LNCaP clone FGC (cell line): Measurements from ENCODE around the gene GADL1.

Source experiments
- DNase-seq: peaks from one replicate; pipeline ENCODE4 v3.0.0-alpha.2; 2011; ENCODE audit warnings: low read depth
- H3K4me3 ChIP-seq: 2 replicates; pipeline ENCODE4 v1.5.1; 2011; ENCODE audit warnings: mild to moderate bottlenecking, low read depth, low read length, control low read depth
- TF ChIP-seq, protein P1 (sequence below): IDR thresholded peaks from 2 replicates; pipeline ENCODE4 v1.5.1; 2012; ENCODE audit warnings: mild to moderate bottlenecking; ENCODE audit not compliant: control insufficient read depth, insufficient read depth; ENCODE audit errors: extremely low read depth

GADL1 gene

DNA sequence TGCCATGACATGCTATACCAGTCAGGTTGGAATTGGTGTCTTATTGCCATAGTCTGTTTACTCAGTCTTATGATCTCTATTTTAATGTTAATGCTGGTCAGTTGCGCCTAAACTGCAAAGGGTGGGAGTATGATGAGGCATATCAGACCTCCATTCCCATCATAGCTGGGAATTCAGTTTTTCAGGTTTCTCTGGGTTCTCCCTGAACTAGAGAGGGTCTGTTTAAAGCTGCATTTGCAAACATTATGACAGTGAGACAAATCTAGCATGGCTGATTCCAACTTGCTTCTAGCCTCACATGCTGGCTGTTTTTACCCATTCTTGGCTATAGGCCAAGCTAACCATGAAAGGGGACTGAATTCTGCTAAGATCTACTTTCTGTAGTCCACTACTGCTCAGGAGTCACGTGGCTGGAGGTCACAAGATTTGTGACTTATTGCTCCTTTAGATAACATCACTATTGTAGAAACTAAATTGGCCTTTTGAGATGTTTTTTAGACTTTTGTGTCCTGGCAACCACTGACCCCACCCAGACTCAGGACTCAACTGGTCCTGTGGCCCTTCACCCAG is 191.5 kb downstream of the GADL1 start:
- no peak overlapping the region for H3K4me3 ChIP-seq
- TF ChIP-seq, protein P1, sequence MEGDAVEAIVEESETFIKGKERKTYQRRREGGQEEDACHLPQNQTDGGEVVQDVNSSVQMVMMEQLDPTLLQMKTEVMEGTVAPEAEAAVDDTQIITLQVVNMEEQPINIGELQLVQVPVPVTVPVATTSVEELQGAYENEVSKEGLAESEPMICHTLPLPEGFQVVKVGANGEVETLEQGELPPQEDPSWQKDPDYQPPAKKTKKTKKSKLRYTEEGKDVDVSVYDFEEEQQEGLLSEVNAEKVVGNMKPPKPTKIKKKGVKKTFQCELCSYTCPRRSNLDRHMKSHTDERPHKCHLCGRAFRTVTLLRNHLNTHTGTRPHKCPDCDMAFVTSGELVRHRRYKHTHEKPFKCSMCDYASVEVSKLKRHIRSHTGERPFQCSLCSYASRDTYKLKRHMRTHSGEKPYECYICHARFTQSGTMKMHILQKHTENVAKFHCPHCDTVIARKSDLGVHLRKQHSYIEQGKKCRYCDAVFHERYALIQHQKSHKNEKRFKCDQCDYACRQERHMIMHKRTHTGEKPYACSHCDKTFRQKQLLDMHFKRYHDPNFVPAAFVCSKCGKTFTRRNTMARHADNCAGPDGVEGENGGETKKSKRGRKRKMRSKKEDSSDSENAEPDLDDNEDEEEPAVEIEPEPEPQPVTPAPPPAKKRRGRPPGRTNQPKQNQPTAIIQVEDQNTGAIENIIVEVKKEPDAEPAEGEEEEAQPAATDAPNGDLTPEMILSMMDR: no peak
- no peak for DNase-seq

DNA sequence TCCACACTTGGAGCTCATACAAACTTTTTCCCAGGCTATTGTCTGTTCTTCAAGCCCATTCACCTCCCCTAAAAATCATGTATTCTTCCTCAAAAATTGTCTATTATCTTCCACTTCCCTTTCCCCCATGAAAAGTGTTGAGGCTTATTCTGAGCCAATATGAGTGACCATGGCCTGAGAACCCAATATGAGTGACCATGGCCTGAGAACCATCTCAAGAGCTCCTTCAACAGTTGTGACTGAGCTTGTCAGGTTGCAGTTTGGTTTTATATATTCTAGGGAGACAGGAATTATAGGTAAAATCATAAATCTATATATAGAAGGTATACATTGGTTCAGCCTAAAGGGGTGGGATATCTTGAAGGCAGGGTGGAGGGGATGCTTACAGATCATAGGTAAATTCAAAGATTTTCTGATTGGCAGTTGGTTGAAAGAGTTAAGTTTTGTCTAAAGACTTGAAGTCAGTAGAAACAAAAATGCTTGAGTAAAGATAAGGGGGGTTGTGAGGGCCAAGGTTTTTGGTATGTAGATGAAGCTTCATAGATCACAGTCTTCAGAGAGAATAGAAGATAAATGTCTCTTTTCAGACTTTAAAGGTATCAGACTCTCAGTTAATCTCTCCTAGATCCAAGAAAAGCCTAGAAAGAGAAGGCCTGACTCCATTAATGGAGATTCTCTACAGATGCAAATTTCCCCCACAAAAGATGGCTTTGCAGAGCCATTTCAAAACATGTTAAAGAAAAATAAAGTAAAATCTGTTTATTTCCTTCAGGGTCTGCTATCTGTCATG is 192.2 kb downstream of the GADL1 start:
- TF ChIP-seq, protein P1: no peak
- H3K4me3 ChIP-seq: no peak overlapping the region
- DNase-seq: no peak

DNA sequence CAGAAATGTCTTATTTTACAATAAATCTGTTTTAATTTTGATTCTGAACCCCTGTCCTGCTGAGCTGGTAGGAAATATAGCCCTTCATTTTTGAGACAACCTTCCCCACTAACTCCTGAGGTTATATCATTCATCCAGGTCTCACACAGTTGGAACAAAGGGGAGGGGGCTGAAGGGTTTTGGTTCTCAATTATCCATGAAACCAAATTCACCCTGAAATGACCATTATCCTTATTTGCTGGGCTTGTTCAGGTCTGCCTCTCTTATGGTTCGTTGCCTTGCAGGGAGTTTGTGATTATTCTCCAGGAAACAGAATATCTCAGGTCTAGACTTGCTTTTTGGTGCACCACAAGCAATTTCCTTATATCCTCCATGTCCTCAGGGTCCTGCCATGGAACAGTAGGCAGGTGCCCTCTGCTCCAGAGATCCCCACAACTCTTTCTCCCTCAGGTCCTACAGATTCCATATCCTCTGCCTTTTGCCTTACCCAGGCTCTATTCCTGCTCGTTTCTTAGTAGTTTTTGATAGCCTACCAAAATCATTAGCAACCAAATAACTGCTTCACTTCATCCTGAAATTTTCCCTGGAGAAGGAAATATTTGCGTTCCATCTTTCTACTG is 193.6 kb downstream of the GADL1 start:
- TF ChIP-seq, protein P1: no peak
- no peak for DNase-seq

DNA sequence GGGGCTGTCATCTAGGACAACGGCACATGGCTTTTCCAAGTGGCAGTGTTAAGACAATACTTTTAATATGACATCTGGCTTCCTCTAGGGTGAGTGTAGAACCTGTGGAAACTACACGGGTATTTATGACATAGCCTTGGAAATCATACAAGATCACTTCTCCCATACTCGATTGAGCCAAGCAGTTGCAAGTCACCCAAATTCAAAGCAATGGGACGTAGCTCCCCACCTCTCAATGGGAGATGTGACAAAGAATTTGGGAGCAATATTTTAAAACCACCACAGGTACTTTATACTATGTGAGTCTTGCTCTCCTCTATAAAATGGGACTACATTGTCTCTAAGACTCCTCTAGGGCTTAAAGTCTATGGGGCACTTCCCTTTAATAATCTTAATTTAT is 194.5 kb downstream of the GADL1 start:
- H3K4me3 ChIP-seq: no peak overlapping the region
- TF ChIP-seq, protein P1: no peak
- no peak for DNase-seq

More for the DNA sequence above, 193.6 kb downstream of the GADL1 start:
- H3K4me3 ChIP-seq: no peak overlapping the region

DNA sequence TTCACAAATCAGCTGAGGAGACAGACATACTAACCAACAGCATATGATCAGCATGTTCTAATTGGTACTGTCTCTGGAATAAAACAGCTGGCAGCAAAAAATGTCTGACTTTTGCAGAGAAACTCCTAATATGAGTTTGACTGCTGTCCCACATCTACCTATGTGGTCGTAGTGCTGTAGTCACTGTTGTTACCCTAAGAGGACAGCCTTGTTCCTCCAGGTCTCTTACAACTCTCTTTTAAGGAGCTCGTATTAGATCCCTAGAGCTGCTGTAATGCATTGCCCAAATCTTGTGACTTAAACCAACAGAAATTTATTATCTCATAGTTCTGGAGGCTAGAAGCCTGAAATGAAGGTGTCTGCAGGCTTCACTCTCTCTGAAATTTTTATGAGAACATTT is 195.9 kb downstream of the GADL1 start:
- DNase-seq: no peak
- no peak overlapping the region for H3K4me3 ChIP-seq
- TF ChIP-seq, protein P1: no peak

DNA sequence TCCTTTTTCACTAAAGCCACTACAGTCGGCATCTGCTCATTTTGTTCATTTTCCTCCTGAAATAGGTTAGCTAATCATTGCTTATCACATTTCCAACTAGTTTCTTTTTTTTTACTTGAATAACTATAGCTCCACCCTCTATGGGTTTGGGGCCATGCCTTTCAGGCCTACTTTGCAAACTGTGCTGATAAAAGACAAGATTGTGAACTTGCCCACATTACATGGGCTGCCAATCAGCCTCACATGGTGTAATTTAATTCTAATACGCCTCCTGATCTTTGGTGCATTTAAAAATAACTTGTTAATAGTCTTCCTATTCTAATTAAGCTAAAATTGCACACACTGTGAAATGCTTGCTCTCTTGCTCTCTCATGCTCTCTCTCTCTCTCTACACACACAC is 197.6 kb downstream of the GADL1 start:
- DNase-seq: no peak
- TF ChIP-seq, protein P1: no peak
- H3K4me3 ChIP-seq: no peak overlapping the region

DNA sequence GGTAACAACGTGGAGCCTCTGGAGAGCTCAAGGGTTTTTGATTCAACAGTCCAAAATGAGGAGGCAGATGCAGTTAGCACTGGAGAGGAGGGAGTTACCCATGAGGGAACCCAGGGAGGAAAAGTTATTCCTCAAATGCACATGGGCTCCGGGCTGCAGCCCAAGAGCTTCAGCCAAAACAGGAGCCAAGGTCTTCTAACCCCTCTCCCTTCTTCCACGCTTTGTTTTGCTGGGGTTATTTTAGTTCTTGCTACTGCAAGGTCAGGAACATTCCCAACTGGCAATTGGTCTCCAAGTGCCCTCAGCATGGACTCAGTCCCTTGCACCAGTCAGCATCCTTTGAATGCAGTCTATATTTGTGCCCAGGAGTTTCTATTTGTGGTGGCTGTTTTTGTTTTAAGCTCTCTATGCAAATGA is 198.1 kb downstream of the GADL1 start:
- H3K4me3 ChIP-seq: no peak overlapping the region
- no peak for DNase-seq
- TF ChIP-seq, protein P1: no peak
